Endothelial cell of hepatic sinusoid (primary cell): ENCODE results near the gene PCGF3.
"Not testable (repeated sequence)": the region's sequence is repeated elsewhere in the genome, so short reads cannot be mapped to it uniquely, and the experiment has no call there.

ENCODE experiments used
- in situ Hi-C: cut with HindIII; loops from 2 replicates; pipeline ENCODE4 v1.10.0; 2017; ENCODE audit warnings: low sequenced_read_pairs

Gene PCGF3

DNA sequence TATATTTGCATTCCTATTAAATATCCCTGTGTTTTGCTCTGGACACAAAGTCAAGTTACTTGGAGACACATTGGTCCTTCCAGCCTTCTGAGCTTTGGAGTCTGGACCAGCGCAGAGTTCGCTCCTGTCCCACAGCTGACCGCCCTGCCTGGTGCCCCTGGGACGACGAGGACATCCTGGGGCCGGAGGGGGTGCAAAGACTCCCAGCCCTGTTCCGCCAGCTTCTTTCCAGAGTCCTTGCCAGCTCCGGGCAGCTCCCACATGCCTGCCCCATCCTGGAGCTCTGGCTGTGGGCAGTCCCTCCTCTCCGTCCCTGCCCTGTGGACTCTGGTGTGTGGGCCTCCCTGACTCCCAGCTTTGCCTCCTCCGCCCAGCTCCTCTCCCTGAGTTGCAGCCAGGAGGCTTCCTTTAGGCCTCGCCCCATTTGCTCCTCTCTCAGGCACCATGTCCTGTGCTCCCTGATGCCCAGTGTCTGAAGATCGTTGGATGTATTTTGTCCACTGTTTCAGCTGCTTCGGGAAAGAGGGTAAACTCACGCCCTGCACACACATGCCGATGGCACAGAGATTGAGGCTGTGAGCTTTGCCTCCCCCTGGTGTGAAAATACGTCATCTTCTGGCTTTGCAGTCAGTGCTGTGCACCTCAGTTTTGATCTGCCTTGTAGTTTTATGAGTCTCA is 4.9 kb upstream of the PCGF3 start:
- in situ Hi-C loops: no loop called here

DNA sequence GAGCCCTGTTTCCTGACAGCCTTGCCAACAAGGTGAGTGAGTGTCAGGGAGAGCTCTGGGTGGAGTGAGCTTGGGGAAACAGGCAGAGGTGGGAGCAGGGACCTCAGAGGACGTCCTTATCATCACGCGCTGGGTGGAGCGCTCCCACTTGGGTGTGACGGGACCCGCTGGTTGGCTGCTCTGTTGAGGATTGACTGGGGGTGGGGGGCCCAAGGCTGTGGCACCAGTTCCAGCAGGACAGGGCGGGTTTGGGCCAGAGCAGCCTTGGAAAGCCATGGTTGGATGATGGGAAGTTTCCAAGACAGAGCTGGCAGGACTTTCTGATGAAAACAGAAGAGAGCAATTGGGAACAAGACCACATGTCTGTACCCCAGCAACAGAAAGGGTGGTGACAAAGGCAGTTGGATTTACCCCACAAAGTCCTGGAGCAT is 3.0 kb upstream of the PCGF3 start:
- in situ Hi-C loops: no loop called here

DNA sequence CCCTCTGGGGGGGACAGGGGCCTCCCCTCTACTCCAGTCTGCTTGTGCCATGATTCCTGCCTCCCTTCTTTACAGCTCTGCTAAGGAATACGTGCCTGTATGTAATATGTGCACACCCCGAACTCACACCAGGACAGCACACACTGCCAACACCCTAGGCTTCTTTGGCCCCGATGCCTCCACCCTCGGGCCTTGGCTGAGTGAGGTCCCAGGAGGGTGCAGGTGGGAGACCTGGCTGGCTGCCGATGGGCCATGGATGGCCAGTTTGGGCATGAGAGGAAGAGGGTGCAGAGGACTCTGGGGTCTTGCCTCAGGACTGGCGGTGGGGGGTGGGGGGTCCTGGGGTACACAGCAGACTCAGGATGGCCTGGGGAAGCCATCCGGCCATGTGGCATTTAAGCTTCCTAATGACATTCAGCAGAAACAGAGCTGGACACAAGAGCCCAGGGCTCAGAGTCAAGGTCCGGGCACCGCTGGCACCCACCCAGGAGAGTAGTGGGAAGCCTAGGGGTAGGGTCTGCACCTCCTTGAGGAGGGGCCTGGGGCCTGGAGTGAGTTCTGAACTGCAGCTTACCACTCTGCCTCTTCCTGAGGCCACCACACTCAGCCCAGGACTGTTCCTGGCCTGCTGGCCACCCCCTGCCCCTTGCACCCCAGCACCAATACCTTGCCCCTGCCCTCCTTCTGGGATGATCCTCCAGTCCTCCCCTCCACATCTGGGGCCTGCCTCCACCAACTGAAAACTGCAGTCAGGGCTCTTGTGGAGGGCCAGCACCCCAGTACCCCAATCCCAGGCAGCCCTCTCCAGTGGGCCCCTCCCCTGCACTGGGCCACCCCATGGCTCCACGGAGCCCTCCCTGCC is 2.1 kb upstream of the PCGF3 start:
- in situ Hi-C loops: no loop called here

DNA sequence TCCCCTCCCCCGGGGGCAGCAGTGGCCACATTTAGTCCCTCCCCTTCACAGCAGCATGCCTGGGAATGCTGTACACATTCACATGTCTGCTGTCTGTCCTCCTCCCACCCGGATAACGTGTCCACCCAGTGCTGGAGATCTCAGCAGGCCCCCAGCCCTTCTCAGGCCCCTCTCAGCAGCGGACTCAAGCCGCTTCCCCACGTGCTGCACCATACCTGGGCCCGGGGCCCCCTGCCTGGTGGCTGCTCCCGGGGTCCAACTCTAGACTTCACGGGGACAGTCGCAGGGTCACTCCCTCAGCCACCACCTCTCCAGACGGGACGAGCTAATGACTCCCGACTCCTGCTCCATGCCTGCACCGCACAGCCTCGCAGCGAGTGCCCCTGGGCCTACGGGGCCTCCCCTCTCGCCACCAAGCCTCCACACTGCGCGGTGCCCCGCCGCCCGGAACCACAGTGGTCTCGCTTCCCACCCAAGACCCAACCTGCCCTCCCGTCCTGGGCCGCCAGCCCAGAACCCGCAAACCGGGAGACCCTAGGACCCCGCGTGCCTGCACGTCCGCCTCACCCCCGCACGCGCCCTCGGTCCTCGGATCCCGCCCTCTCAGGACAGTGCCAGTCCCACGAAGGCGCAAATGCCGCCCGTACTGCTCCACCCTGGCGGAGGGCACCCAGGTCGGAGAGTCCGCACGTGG is 1.3 kb upstream of the PCGF3 start:
- in situ Hi-C loops: no loop called here

DNA sequence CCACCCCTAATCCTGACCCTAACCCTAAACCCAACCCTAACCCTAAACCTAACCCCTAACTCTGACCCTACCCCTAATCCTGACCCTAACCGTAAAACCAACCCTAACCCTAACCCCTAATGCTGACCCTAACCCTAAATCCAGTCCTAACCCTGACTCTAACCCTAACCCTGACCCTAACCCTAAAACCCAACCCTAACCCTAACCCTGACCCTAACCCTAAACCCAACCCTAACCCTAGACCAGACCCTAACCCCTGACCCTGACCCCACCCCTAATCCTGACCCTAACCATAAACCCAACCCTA is 708 bp upstream of the PCGF3 start:
- in situ Hi-C loops: no loop called here

DNA sequence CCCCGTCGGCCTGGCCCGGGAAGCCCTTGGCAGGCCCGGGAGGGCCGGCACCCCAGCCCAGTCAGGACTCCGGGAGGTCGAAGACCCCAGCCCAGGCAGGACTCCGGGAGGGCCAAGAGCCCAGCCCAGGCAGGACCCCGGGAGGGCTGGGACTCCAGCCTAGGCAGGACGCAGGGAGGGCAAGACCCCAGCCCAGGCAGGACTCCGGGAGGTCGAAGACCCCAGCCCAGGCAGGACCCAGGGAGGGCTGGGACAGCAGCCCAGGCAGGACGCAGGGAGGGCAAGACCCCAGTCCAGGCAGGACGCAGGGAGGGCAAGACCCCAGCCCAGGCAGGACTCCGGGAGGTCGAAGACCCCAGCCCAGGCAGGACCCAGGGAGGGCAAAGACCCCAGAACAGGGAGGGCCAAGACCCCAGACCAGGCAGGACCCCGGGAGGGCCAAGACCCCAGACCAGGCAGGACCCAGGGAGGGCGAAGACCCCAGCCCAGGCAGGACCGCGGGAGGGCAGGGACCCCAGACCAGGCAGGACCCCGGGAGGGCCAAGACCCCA is 526 bp downstream of the PCGF3 start:
- in situ Hi-C loops: not testable (repeated sequence)

DNA sequence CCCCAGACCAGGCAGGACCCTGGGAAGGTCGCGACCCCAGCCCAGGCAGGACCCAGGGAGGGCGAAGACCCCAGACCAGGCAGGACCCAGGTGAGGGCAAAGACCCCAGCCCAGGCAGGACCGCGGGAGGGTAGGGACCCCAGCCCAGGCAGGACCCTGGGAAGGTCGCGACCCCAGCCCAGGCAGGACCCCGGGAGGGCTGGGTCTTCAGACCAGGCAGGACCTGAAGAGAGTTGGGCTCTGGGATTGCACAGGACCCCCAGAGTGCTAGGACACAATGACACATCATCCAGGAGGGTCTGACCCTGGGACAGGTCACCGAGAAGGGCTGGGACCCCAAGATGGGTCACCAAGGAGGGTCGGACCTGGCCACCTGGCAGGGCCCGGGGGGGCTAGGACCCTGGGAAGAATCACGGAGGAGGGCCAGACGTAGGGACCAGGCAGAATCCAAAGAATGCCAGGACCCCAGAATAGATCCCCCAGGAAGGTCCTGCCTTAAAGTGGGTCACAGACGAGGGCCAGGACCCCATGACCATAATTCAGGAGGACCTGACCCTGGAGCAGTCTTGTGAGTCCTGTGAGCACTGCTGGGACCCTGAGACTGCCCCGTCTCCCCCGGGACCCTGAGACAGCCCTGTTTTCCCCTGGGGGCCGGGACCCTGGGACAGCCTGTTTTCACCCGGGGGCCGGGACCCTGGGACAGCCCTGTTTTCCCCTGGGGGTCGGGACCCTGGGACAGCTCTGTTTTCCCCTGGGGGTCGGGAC is 1.4 kb downstream of the PCGF3 start:
- in situ Hi-C loops: no loop called here

DNA sequence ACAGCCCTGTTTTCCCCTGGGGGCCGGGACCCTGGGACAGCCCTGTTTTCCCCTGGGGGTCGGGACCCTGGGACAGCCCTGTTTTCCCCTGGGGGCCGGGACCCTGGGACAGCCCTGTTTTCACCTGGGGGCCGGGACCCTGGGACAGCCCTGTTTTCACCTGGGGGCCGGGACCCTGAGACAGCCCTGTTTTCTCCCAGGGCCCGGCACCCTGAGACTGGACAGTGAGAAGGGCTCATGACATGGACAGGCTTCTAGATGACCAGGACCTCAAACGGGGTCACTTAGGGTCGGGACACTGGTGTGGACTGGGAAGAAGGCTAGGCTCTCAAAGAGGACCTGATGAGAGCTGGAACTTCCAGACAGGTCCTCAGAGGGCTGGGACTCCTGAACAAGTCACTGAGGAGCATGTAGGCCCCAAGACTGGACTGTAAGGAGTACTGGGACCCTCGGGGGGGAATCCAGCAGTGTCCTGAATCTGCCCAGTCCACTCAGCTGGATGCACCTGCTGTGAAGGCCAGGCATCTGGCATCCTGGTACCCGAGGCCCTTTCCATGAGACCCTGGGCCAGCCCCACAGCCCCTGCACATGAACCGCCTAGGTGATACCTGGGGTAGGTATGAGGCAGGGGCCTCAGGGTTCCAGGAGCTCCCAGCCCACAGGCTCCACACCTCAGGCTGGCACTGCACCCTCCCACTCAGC is 2.4 kb downstream of the PCGF3 start:
- in situ Hi-C loops: no loop called here

DNA sequence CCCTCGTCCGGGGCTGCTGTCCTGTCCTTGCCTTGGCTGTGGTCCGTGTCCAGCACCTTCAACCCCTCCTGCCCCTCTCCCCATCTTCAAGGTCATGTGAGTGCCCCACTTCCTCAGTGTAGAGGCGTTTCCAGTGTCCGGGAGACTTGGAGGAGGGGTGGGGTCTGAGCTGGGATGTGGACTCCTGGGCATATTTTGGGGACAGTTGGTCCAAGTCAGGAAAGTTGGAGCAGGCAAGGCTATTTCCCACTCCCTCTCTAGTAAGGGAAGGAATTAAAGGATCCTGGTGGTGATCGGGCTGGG is 3.0 kb downstream of the PCGF3 start:
- in situ Hi-C loops: no loop called here

DNA sequence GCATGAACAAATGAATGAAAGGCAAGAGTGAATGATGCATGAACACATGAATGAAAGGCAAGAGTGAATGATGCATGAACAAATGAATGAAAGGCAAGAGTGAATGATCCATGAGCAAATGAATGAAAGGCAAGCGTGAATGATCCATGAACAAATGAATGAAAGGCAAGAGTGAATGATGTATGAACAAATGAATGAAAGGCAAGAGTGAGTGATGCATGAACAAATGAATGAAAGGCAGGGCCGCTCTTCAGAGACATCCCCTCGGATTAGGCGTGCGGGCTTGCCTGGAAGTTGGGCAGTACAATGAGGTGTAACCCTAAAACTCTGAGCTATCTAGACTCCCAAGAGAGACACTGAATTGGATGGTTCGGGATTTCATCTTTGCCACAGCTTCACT is 3.7 kb downstream of the PCGF3 start:
- in situ Hi-C loops: no loop called here

DNA sequence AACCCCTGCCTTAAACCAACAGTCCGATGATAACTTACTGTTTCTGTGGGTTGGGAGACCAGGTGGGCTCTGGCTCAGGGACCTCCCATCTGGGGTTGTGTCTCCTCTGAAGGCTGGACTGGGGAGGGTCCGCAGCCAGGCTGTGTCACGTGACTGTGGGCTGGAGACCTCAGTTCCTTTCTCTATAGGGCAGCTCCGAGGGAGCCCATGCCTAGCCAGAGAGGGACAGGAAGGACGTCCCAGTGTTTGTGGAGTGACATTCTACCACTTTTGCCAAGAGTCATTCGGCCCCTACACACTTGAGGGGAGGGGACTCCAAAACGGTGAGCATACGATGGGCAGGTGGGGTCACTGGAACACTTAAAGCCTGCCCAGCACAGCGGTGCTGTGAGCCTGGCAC is 4.5 kb downstream of the PCGF3 start:
- in situ Hi-C loops: no loop called here

DNA sequence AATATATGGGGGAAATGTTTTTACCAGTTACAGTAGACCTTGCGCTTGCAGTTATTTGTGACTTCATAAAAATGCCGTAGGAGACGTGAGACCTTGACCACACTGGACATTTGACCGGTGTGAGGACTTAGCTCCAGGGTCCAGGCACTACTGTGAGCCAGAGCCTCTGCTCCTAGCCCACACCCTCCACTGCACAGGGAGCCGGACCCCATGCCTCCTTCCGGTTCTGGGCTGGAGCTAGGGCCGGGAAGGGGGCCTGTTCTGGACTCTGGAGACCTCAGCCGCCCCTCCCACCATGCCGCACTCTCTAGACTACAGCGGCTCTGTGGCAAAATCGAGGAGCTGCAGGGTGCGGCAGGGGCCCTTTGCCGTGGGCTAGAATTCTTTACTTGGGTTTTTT is 5.3 kb downstream of the PCGF3 start:
- in situ Hi-C loops: no loop called here

DNA sequence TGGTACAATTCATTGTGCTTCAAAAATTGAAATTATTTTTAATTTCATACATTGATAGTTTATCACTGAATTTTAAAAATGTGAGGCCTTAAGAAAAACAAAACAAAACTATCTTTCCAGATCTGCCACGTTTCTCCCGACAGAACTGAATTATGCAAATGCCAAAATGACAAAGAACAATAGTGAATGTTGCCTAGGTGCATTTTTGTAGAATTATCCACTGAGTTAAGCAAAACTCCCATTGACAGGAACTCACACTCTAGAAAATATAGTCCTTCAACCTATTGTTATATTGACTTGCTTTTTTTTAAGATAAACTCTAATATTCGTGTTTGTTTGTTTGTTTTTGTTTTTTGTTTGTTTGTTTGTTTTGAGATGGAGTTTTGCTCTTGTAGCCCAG is 6.5 kb downstream of the PCGF3 start:
- in situ Hi-C loops: no loop called here

DNA sequence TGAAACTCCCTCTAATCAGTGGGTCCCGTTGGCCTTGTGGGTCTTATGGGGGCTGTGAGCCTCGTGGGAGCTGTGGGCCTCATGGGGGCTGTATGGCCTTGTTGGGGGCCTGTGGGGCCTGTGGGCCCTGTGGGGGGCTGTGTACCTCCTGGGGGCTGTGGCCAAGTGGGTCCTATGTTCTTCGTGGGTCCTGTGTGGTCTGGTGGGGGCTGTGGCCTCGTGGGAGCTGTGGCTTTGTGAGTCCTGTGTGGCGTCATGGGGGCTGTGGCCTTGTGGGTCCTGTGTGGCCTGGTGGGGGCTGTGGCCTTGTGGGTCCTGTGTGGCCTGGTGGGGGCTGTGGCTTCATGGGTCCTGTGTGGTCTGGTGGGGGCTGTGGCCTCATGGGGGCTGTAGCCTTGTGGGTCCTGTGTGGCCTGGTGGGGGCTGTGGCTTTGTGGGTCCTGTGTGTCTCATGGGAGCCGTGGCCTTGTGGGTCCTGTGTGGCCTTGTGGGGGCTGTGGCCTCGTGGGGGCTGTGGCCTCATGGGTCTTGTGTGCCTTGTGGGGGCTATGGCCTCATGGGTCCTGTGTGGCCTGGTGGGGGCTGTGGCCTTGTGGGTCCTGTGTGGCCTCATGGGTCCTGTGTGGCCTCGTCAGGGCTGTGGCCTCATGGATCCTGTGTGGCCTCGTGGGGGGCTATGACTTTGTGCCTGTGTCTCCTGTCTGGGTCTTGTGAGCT is 7.4 kb downstream of the PCGF3 start:
- in situ Hi-C loops: no loop called here

DNA sequence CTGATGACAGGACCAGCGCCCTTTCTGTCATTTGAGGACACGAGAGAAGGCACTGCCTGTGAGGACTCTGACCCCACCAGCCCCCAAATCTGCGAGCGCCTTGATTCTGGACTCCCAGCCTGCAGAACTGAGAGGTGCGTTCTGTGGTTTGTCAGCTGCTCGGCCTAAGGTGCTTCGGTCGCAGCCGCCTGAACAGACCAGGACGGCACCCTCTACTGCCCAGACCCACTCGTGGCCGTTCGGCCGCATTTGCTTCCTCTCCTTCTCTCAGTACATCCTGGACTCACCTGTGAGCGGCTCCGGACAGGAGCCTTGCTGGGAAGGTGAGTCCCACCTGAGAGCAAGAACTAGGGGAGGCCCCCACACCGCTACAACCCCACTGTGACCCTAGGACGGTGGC is 8.5 kb downstream of the PCGF3 start:
- in situ Hi-C loops: no loop called here

DNA sequence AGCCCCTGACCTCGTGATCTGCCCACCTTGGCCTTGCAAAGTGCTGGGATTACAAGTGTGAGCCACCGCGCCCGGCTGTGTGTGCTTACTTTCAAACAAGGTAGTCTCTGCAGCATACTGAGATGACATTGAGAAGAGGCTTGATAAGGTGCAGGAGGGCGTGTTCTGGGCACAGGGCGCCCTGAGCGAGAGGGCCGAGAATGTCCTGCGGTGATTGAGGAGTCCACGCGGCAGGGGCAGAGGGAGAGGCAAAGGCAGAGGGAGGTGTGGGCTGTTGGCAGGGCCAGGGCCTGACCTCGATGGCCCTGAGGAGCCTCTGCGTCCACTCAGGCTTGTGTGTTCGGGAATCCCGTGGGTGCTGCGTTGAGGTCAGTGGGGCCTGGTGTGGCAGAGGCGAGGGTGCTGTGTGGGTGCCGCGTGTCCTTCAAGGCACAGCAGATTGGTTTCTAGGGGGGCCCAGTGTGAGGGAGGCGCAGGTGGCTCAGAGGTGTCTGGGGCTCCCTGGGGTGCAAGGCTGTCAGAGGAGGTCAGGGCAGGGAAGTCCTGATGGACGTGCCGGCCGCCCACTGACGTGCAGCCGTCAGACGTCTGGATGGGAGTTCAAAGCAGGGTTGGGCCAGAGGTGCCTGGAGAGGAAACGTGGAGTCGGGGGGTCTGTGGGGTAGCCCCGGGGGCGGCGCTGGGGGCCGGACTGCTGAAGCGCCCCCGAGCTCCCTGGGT is 12.1 kb downstream of the PCGF3 start:
- in situ Hi-C loops: no loop called here

DNA sequence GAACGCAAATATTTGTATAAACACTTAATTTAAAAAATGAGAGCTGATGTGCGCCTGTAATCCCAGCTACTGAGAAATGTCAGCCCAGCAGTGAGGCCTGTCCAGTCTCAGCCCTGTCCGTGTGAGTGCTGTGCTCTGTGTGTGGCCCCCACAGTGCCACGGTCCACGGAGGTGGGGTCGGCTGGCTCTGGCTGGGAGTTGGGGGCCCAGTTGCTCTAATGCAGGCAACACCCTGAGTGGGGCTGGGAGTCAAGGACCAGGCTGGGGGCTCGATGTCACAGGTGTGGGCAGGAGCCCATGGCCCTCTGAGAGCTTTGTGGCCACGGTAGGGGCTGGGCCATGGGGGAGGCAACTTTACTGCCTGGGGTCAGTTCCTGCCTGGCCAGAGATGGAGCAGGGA is 12.8 kb downstream of the PCGF3 start:
- in situ Hi-C loops: no loop called here

DNA sequence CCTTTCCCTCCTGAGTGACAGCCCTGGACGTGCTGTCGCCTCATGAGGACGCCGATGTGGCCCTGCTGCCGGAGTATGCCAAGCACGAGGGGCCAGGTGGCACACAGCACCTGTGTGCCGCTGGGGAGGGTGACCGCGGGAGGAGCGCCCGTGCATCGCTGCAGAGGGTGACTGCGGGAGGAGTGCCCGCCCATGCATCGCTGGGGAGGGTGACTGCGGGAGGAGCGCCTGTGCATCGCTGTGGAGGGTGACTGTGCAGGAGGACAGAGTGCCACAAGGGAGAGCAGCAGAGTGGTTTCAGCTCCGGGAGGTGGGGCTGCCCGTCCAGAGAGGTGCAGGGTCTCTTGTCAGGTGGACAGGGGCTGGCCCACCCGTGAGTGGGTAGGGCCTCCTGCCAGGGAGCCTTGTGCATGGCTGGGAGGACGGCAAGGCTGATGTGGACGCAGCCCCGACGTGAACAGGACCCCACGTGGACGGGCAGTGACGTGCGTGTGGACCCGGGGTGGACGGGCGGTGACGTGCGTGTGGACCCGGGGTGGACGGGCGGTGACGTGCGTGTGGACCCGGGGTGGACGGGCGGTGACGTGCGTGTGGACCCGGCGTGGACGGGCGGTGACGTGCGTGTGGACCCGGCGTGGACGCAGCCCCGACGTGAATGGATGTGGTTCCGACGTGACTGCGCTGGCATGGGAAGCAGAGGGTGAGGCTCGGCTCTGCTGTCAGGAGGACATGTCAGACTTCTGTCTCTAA is 14.7 kb downstream of the PCGF3 start:
- in situ Hi-C loops: no loop called here
